ENCODE results near the gene MORC2. TPM values are rescaled to one million over a fixed set of nuclear protein-coding genes. Genes with fewer than 3 reads are reported as not detected.
A peak's percentile ranks its signal among the peaks of the same experiment; 100 is the strongest.

MORC2 gene
- total and polyA plus RNA-seq, 2 donors from 2014 or later, result 18.0 to 18.8 TPM

GRCh38 chr22:30932661-30933060 is 35.9 kb downstream of the MORC2 start:
- peaks cover 20 to 74% (median 66%) of the 10 kb centered on the region in 3 donors for H3K36me3 ChIP-seq (ENCODE audit: control insufficient read depth in 2 of 3, insufficient read depth in 3 of 3, low read length in 3 of 3)
- no peaks in the 10 kb centered on the region for H3K4me1 ChIP-seq (ENCODE audit: control insufficient read depth in 2 of 3, insufficient read depth in 2 of 3, low read depth in 1 of 3, low read length in 3 of 3)
- H3K27ac ChIP-seq (ENCODE audit: low read depth in 2 of 2, low read length in 2 of 2), result no peak overlapping the region
- no peak overlapping the region for H3K9ac ChIP-seq (ENCODE audit: low read length in 3 of 3)
- peak in 1 of 5 donors; percentile 51 for DNase-seq
- FAIRE-seq, result no peak
- TF ChIP-seq CTCF (IDR thresholded peaks at IDR 0.05; ENCODE audit: borderline replicate concordance, extremely low read depth, insufficient read depth), result no peak
- no peaks in the 10 kb centered on the region for H3K27me3 ChIP-seq (ENCODE audit: control insufficient read depth, insufficient read depth, low read length)
- no peak overlapping the region for H3K4me3 ChIP-seq (ENCODE audit: low read length in 3 of 3)
- intact Hi-C loops (cut with DNase I), result no loop called here
- H3K9me3 ChIP-seq (ENCODE audit: control insufficient read depth in 2 of 3, insufficient read depth in 1 of 3, low read length in 3 of 3), result no peaks in the 10 kb centered on the region

- no peak overlapping the region for H3K4me3 ChIP-seq (ENCODE audit: low read length in 3 of 3)
- H3K36me3 ChIP-seq (ENCODE audit: control insufficient read depth in 2 of 3, insufficient read depth in 3 of 3, low read length in 3 of 3), result peaks cover 20 to 71% (median 60%) of the 10 kb centered on the region in 3 donors
- H3K27me3 ChIP-seq (ENCODE audit: control insufficient read depth, insufficient read depth, low read length), result no peaks in the 10 kb centered on the region
- intact Hi-C loops (cut with DNase I), result no loop called here
- no peak overlapping the region for H3K9ac ChIP-seq (ENCODE audit: low read length in 3 of 3)
- no peak for TF ChIP-seq CTCF (IDR thresholded peaks at IDR 0.05; ENCODE audit: borderline replicate concordance, extremely low read depth, insufficient read depth)
- H3K27ac ChIP-seq (ENCODE audit: low read depth in 2 of 2, low read length in 2 of 2), result no peak overlapping the region
- no peaks in the 10 kb centered on the region for H3K9me3 ChIP-seq (ENCODE audit: control insufficient read depth in 2 of 3, insufficient read depth in 1 of 3, low read length in 3 of 3)
- H3K4me1 ChIP-seq (ENCODE audit: control insufficient read depth in 2 of 3, insufficient read depth in 2 of 3, low read depth in 1 of 3, low read length in 3 of 3), result no peaks in the 10 kb centered on the region
- FAIRE-seq, result no peak
- no peak for DNase-seq
Measured at GRCh38 chr22:30931541-30932300, 36.9 kb downstream of the MORC2 start.

- FAIRE-seq (no peak), DNase-seq (no peak)
- H3K27ac ChIP-seq (ENCODE audit: low read depth in 2 of 2, low read length in 2 of 2), result no peak overlapping the region
- no peaks in the 10 kb centered on the region for H3K4me1 ChIP-seq (ENCODE audit: control insufficient read depth in 2 of 3, insufficient read depth in 2 of 3, low read depth in 1 of 3, low read length in 3 of 3)
- TF ChIP-seq CTCF (IDR thresholded peaks at IDR 0.05; ENCODE audit: borderline replicate concordance, extremely low read depth, insufficient read depth), result no peak
- H3K27me3 ChIP-seq (ENCODE audit: control insufficient read depth, insufficient read depth, low read length), result no peaks in the 10 kb centered on the region
- peaks cover 15 to 66% (median 51%) of the 10 kb centered on the region in 3 donors for H3K36me3 ChIP-seq (ENCODE audit: control insufficient read depth in 2 of 3, insufficient read depth in 3 of 3, low read length in 3 of 3)
- H3K9me3 ChIP-seq (ENCODE audit: control insufficient read depth in 2 of 3, insufficient read depth in 1 of 3, low read length in 3 of 3), result no peaks in the 10 kb centered on the region
- intact Hi-C loops (cut with DNase I), result no loop called here
- no peak overlapping the region for H3K4me3 ChIP-seq (ENCODE audit: low read length in 3 of 3)
- H3K9ac ChIP-seq (ENCODE audit: low read length in 3 of 3), result no peak overlapping the region
Measured at GRCh38 chr22:30930228-30930627, 38.3 kb downstream of the MORC2 start.

Data from kidney (tissue), 14 donors.